IMR-90 (cell line): ENCODE measurements around the gene SVBP.

Experiments
- CEBPB ChIP-seq: IDR thresholded peaks from 2 replicates; pipeline ENCODE4 v1.6.1; 2012; ENCODE audit warnings: low read depth, low read length, improper control_type of control experiment
- CHD1 ChIP-seq: IDR thresholded peaks from 2 replicates; pipeline ENCODE4 v1.6.1; 2012; ENCODE audit warnings: low read depth, low read length, improper control_type of control experiment
- CTCF ChIP-seq: conservative IDR thresholded peaks from 2 replicates; pipeline ENCODE4 v1.5.1; 2012; ENCODE audit warnings: mild to moderate bottlenecking, low read depth, low read length, improper control_type of control experiment
- ELK1 ChIP-seq: fragments of 150-350 bp; IDR thresholded peaks from 2 replicates; pipeline ENCODE4 v1.6.1; 2016; ENCODE audit warnings: low read depth, mild to moderate bottlenecking, low read length, moderate library complexity, borderline replicate concordance
- MAFK ChIP-seq: IDR thresholded peaks from 2 replicates; pipeline ENCODE4 v1.6.1; 2012; ENCODE audit warnings: low read depth, low read length, improper control_type of control experiment
- MAZ ChIP-seq: IDR thresholded peaks from 2 replicates; pipeline ENCODE4 v1.6.1; 2012; ENCODE audit warnings: low read depth, mild to moderate bottlenecking, low read length, improper control_type of control experiment, moderate library complexity, borderline replicate concordance
- MXI1 ChIP-seq: IDR thresholded peaks from 2 replicates; pipeline ENCODE4 v1.6.1; 2012; ENCODE audit warnings: low read depth, mild to moderate bottlenecking, low read length, moderate library complexity, borderline replicate concordance
- POLR2A ChIP-seq: IDR thresholded peaks from 2 replicates; pipeline ENCODE4 v1.6.1; 2012; ENCODE audit warnings: mild to moderate bottlenecking, low read depth, low read length
- RAD21 ChIP-seq: IDR thresholded peaks from 2 replicates; pipeline ENCODE4 v1.6.1; 2012; ENCODE audit warnings: low read length, improper control_type of control experiment
- RCOR1 ChIP-seq: IDR thresholded peaks from 2 replicates; pipeline ENCODE4 v1.6.1; 2012; ENCODE audit warnings: mild to moderate bottlenecking, low read length, improper control_type of control experiment; ENCODE audit not compliant: insufficient replicate concordance
- SMC3 ChIP-seq: fragments of 150-350 bp; IDR thresholded peaks from 2 replicates; pipeline ENCODE4 v1.6.1; 2016; ENCODE audit warnings: low read depth, mild to moderate bottlenecking, antibody characterized with exemption, low read length, moderate library complexity

GRCh38 chr1:42773420-42773819, 43.8 kb downstream of the SVBP start:
- no peak for TF ChIP-seq CTCF
- no peak for TF ChIP-seq POLR2A
- no peak for TF ChIP-seq RAD21
- no peak for TF ChIP-seq CEBPB
- no peak for TF ChIP-seq SMC3
- no peak for TF ChIP-seq CHD1
- no peak for TF ChIP-seq ELK1
- TF ChIP-seq RCOR1, result no peak
- no peak for TF ChIP-seq MAFK
- TF ChIP-seq MAZ, result no peak
- TF ChIP-seq MXI1, result no peak
